Stimulated activated CD4-positive, alpha-beta T cell treated with anti-CD3 and anti-CD28 coated beads, Interleukin-12 subunit alpha, Interleukin-12 subunit beta, amount 100 ng/mL, for 4 hours (primary cell): Measurements from ENCODE around the gene RBM22.

Source experiments
- DNase-seq: peaks from one replicate; pipeline ENCODE4 v3.0.0-alpha.2; 2020

RBM22 gene

GRCh38 chr5:150672237-150672883 is 28.5 kb downstream of the RBM22 start:
- DNase-seq = peak; percentile 13

DNA sequence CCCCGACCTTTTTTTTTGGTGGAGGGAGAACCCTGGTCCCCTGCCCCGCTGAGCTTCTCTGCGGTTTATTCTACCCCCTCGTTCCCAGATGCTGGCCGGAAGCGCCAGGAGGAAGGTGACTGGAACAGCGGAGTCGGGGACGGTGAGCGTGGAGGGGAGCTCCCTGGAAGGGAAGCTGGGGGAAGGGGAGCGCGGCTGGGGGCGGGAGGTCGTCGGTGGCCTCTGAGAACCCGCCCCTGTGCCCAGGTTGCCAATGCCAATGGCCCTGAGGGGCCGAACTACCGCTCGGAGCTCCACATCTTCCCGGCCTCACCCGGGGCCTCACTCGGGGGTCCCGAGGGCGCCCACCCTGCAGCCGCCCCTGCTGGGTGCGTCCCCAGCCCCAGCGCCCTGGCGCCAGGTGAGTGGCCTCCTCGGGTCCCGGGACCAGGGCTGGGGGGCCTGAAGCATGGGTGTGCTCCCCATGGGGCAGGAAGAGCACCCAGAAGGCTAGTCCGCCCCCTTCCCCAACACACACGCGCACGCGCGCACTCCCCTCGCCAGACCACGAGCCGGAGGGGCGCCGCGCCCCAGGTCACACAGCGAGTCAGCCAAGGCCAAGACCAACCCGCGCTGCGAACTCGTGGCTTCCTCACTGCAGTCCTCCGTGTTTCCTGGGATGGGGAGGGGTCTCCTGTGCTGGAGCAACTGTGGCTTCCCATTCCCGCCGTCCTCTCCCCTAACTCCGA is 29.2 kb downstream of the RBM22 start:
- peak; percentile 19 for DNase-seq

- no peak for DNase-seq
Measured at GRCh38 chr5:150670948-150671310, 29.9 kb downstream of the RBM22 start.

- DNase-seq = no peak
Measured at GRCh38 chr5:150670275-150670947, 30.5 kb downstream of the RBM22 start.

DNA sequence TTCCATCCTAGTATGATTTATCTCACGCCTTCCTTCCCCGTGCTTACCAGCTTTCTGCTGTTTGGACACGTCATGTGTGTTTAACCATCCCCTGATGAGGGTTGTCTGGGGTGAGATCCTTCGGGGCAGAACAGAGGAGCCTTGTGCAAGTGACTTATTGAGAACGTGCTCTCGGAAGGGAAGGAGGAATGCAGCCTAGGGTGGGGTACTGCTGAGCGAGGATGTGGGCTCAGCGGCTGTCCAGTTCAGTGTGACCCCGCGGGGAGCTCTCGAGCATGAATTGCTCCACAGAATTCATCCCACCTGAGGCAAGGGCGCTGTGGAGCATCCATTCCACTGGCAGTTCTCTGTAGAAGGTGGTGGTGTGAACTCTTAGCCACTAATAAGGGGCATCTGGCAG is 35.8 kb downstream of the RBM22 start:
- DNase-seq = no peak

GRCh38 chr5:150663936-150664335 is 36.9 kb downstream of the RBM22 start:
- DNase-seq = no peak

DNA sequence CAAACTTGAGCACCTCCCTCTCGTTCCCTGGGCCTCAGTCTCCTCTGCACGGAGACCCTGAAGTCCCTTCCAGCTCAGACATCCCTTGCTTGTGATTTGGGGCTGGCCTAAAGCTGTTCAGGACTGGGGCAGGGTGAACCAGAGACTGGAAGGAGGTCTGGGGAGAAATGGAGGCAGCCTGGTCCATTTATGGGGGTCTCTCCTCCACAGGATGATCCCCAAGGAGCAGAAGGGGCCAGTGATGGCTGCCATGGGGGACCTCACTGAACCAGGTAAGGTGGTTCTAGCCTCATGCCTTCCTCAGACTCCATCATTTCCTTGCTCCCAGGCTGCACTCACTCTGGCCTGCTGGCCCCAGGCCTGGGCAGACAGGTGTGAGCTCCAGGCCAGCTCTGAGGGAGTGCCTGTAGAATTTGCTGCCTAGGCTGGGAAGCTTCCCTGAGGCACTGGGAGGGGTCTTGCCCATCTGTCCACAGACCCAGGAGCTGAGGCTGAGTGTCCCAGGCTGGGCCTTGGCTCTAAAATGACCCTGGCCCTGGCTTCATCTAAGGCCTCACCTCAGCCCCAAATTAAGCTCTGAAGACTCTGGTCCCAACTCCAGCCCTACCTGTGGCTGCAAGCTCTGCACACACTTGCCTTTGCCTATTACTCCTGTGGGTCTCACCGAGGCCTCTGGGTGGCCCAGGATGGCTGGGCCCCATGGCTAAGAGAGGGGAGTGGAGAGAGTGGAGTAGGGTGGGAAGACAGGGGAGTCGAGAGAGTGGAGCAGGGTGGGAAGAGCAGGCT is 37.9 kb downstream of the RBM22 start:
- no peak for DNase-seq

- DNase-seq = no peak
Measured at GRCh38 chr5:150661821-150662596, 38.9 kb downstream of the RBM22 start.

GRCh38 chr5:150661086-150661485 is 39.8 kb downstream of the RBM22 start, which contains the start of gene MYOZ3:
TSS of gene MYOZ3 (plus strand) at chr5:150661251. CDS start at chr5:150662942, 1,691 bp downstream.
- no peak for DNase-seq

DNA sequence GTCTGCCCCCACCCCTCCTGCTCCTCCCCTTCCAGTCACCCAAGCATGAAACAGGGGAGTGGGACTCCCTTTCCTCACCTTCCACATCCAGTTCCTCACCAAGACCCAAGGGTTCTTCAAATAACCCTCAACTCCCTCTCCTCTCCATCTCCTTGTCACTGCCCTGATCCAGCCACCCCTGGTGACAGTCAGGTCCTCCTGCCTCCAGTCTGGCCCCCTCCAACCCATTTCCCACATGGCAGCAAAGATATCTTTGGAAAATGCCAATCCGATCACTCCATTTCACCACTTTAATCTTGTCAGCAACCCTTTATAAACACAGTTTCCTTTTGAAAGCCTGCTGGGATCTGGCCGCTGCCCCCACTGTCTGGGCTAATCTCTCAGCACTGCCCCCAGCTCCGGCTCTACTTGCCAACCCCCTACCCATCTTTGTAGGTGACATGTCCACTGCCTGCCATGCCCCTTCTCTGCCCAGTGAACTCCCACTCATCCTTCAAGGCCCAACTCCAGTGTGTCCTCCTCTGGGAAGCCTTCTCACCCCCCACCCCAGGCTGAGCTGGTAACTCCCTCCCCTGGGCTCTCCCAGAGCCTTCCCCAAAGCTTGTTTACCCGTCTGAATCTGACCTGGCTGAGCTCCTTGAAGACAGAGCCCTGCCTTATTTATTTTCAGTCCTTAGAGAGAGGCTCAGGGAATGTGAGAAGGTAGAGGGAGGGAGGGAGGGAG is 40.6 kb downstream of the RBM22 start:
- no peak for DNase-seq

DNA sequence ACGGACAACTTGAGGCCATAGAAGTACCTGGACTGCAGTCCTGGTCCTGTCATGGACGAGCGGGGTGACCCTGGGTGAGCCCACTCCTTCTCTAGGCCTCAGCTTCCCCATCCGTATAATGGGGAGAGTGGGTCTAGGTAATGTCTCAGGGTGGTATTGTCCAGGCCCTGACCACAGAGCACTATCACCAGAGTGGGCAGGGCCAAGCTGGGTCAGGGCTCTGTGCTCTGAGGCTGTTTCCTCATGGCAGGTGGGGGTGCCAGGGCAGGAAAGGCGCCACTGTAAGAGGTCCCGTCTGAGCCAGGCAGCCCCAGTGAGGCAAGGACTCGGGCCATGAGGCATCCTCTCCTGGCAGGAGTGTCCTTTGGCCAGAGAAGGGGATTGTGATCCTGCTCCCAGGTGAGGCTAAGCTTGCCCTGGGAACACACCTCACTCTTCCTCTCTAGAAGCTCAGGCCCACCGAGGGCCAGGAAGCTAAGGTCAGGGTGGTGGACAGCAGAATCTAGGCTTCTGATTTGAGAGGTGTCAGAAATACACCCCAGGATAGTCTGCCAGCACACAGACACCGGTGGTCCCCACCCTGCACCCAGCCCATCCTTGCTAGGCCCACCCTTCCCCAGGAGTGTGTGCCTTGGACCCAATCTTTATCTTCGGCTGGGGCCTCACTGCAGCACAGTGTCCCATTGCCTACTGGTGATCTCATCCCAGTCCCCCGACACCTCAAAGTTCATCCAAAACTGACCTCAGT is 41.3 kb downstream of the RBM22 start:
- no peak for DNase-seq

DNA sequence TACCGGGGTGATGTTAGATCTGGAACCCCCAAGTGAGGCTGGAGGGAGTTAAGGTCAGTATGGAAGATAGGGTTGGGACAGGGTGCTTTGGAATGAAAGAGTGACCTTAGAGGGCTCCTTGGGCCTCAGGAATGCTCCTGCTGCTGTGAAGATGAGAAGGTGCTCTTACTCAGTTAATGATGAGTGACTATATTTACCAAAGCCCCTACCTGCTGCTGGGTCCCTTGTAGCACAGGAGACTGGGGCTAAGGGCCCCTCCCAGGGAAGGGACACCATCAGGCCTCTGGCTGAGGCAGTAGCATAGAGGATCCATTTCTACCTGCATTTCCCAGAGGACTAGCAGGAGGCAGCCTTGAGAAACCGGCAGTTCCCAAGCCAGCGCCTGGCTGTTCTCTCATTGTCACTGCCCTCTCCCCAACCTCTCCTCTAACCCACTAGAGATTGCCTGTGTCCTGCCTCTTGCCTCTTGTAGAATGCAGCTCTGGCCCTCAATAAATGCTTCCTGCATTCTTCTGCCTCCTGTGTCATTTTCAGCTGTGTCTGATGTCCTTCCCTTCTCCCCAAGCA is 42.1 kb downstream of the RBM22 start:
- no peak for DNase-seq

DNA sequence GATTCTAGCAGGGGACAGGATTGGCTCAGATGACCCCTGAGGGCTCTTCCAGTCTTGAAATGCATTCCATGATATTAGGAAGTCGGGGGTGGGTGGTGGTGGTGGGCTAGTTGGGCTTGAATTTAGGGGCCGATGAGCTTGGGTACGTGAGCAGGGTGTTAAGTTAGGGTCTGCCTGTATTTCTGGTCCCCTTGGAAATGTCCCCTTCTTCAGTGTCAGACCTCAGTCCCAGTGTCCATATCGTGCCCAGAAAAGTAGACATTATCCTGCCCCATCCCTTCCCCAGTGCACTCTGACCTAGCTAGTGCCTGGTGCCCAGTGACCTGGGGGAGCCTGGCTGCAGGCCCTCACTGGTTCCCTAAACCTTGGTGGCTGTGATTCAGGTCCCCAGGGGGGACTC is 42.7 kb downstream of the RBM22 start:
- no peak for DNase-seq

DNA sequence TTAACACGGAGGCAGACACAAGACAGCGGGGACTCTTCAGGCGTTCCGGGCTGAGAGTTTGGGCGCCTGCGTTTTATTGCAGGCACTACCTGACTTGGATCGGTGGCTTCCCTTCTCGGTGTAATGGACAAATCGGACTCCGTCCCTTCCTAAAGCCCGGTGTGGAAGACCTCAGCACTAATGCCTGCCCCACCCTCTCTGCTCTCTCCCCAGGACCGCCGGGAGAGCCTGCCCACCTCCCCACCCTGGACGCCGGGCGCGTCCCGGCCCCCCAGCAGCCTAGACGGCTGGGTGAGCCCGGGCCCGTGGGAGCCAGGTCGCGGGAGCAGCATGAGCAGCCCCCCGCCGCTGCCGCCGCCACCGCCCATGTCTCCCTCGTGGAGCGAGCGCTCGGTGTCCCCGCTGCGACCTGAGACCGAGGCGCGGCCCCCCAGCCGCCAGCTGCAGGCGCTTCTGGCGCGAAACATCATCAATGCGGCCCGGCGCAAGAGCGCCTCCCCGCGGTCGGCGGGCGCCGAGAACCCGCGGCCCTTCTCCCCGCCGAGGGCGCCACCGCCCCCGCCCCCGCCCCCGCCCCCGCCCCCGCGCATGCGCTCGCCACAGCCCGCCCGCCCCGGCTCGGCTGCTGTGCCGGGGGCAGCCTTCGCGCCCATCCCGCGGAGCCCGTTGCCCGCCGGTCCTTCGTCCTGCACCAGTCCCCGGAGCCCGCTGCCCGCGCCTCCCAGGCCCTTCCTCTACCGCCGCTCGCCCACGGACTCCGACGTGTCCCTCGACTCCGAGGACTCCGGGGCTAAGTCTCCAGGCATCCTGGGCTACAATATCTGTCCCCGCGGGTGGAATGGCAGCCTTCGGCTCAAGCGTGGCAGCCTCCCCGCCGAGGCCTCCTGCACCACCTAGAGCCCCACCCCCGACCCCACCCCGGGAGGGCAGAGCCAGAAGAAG is 44.4 kb downstream of the RBM22 start:
- peak; percentile 65 for DNase-seq

- no peak for DNase-seq
Measured at GRCh38 chr5:150655221-150655620, 45.6 kb downstream of the RBM22 start.

- no peak for DNase-seq
Measured at GRCh38 chr5:150653762-150654556, 46.9 kb downstream of the RBM22 start.

DNA sequence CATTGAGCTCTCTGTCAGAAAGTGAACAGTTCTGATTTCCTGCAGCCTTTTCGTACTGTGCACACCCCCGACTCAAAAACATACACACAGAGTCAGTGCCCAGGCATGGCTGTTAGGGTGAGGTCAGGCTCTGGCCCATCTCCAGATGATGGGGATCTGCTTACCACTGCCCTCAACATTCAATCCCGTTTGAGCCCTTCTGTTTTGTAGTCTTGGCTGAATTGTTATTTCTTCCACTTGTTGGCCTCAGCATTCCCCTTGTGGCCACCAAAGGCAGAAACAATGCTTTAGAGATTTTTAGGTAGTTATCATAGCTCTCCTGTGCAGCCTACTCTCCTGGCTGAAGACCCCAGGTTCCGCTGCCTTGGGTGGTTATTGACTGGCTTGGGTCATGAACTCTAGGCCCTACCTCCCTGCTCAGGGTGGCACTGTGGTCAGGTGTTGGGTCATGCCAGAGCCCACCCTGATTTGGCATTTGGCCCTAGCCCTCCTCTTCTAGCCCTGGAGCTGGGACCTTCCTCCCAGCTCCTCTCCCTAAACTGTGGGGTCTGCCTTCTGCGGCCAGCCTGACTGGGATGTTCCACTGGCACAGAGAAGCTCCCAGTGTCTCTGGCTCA is 47.6 kb downstream of the RBM22 start:
- no peak for DNase-seq
